GM18499 (cell line): ENCODE data around the gene VWA2.

ENCODE experiments used
- ATAC-seq: cut with Tn5 transposase; IDR thresholded peaks from one replicate; pipeline ENCODE4 v1.9.1; 2021; ENCODE audit warnings: moderate number of reproducible peaks; ENCODE audit not compliant: insufficient read depth, unreplicated experiment

VWA2 gene

GRCh38 chr10:114244126-114244525 is 5.1 kb downstream of the VWA2 start:
- no peak for ATAC-seq

- ATAC-seq = no peak
These were observed 6.2 kb downstream of the VWA2 start for GRCh38 chr10:114245121-114245791.

DNA sequence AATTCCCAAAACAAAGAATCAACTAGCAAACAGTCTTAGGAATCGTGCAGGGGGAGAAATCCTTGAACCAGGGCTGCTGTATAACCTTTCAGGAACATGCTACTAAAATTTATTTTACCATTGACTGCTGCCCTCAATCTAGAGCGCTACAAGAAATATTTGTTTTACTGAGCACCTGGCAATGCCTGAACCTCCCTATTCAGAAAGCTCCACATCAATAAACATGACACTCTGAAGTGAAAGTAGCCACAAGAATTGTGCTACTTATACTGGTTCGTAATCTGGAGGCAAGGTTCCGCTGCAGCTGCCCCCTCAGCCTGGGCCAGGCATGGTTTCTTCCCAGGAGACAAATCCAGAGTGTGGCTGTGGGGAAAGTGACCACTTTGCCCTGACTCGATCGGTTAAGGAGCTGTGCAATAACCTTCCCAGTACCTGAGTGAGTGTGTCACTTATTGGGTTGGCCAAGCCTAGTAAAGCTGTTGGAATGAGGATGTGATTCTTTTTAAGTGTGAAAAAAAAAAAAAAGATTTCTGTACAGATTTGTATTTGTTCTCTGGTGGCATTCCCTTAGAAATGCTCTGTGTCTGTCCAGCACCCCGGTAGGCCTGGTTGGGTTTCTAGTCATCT is 7.7 kb downstream of the VWA2 start:
- no peak for ATAC-seq

GRCh38 chr10:114250236-114250635 is 11.2 kb downstream of the VWA2 start:
- no peak for ATAC-seq

DNA sequence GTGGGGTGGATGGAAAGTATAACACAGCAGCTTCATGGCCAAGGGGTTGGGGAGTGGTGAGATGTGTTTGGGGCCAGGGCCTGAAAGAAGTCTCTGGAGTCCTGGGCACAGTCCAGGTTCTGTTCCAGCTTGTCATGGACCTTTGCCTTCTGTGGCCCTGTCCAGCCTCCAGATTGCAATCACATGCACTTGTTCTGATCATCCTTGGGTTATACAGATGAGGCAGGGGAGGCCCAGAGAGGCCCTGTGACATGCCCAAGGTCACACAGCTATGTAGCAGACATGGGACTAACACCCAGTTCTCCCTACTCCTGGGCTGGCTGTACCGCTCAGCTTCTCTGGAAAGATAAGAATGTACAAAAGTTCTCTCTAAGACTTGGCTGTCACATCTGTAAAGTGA is 11.7 kb downstream of the VWA2 start:
- no peak for ATAC-seq

DNA sequence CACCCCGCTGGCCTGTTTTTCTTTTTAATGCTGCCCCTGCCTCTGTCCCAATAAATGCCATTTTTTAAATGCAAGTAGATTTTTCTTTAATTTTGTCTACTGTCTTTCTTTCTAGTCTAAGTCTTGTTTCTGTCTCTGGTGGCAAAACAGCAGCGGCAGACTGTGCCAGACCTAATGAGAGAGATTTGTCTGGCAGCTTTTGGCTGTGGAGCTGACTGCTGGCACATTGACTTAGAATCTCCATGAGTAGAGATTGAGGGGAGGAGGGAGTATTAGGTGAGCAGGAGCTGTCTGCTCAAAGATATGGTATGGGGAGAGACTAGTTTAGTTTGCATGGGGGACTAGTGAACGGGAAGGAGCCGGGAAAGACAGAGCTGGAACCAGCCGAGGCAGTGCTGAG is 13.0 kb downstream of the VWA2 start:
- ATAC-seq = no peak

GRCh38 chr10:114252883-114253282 is 13.8 kb downstream of the VWA2 start:
- ATAC-seq = no peak

DNA sequence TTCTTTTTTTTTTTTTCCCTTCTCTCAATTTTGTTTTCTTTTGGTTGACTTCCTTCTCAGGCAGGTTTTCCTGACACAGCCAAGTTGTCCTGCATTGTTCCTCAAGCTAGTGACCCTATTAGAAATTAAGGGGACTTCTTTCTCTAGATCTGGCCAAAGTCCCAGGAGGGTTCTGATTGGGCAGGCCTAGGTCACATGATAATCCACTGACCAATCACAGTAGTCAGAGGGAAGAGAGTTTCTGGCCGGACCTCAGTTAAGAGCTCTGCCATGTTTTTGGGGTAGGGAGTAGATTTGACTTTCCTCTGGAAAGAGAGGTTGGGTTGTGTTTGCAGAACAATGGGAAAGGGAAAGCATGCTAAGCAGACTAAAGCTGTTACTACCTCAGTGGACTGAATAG is 16.2 kb downstream of the VWA2 start:
- no peak for ATAC-seq

- no peak for ATAC-seq
These were observed 17.1 kb downstream of the VWA2 start for GRCh38 chr10:114256008-114256765.

DNA sequence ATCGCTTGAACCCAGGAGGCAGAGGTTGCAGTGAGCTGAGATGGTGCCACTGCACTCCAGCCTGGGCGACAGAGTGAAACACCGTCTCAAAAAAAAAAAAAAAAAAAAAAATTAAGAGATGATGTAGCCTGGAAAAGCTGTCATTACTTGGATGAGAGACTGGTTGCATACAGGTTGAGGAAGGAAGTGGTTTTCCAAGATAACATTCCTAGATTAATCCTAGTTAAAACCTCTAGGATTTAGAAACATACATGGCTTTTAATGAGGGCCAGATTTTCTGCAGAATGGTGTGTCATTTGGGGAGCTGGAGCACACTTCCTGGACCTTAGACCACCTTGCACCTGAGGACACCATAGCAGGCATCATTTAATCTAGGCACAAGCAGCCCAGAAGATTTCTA is 17.8 kb downstream of the VWA2 start:
- ATAC-seq = no peak

- no peak for ATAC-seq
These were observed 18.4 kb downstream of the VWA2 start for GRCh38 chr10:114257498-114257897.

- no peak for ATAC-seq
These were observed 19.3 kb downstream of the VWA2 start for GRCh38 chr10:114258274-114258840.

- no peak for ATAC-seq
These were observed 20.8 kb downstream of the VWA2 start for GRCh38 chr10:114259824-114260223.

- no peak for ATAC-seq
These were observed 21.3 kb downstream of the VWA2 start for GRCh38 chr10:114260366-114260765.

- ATAC-seq = no peak
These were observed 22.0 kb downstream of the VWA2 start for GRCh38 chr10:114261076-114261475.

DNA sequence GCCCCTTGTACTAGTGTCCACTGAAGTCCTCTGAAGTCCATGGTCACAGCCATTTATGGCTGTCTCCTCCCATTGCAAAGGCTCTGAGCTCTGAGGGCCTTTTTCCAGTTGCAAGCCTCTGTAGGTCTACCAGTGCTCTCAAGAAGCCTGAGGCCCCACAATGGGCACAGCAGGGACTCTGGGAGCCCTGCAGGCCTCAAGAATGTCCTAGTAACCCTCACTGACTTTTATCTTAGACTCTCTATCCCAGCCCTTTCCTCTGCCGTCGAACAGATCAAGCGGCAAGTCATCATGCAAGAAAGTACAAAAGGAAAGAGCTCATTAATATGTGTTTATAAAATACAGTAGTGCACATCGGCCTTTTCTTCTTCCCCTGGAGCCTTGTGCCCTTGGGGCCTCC is 23.4 kb downstream of the VWA2 start:
- no peak for ATAC-seq

DNA sequence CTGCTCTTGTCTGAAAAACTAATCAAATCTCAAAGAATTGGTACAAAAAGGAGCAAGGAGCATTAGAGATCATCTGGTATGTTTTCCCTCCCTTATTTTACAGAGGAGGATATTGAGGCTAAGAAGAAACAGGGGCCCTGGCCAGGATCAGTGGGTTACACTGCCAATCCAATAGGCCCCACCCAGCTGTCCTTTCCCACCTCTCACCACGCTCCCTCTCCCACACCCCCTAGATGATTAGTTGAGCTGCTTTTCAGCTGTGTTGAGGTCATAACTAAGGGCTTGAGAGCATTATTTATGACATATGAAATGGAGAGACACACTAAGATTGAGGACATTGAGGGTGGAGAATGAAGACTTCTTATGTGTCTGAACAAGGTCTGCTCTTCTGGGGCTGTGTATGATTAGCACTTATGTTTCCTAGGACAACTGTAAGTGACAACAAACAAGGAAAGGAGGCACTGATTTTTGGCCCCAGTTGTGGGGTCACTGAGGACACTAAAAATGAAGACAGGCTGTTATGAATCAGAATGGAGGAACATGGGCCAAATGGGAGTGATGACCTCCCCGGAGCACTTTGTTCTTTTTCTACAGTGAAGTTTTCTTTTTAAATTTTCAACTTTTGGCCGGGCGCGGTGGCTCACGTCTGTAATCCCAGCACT is 26.5 kb downstream of the VWA2 start:
- no peak for ATAC-seq

DNA sequence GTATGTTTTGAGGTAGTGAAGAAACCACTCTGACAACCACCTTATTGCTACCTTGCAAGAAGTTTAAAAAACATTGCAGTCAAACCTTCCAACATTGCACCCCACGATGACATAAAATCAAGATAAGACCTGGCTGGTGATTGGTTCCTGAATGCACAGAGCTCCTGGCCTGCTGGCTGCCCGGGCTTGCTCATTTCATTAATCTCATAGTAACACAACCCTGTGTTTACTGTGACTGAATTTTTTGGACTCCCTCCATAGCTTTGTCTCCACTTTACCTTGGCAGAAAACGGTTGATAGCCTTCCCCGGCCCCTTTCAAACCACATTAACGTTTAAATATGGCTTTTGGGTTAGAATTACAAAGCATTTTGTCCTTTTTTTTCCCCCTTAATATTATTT is 27.5 kb downstream of the VWA2 start:
- no peak for ATAC-seq

GRCh38 chr10:114271075-114271778 is 32.2 kb downstream of the VWA2 start:
- no peak for ATAC-seq

- ATAC-seq = no peak
These were observed 32.7 kb downstream of the VWA2 start for GRCh38 chr10:114271779-114272167.
